CD14-positive monocyte (primary cell): ENCODE measurements around the gene MMP7. TPM values are rescaled to one million over a fixed set of nuclear protein-coding genes. Genes with fewer than 3 reads are reported as not detected.

Experiments used
- DNase-seq, 3 donors: peaks; one replicate each; pipeline ENCODE4 v3.0.0-alpha.2; 2011 to 2022
- H2AFZ ChIP-seq: 2 replicates; pipeline ENCODE4 v1.6.0; 2012; ENCODE audit warnings: mild to moderate bottlenecking, low read depth, low read length, inconsistent platforms; ENCODE audit not compliant: insufficient read depth, poor library complexity, severe bottlenecking
- H3K27ac ChIP-seq, 2 donors: 1 replicate in 1 of 2; 2 replicates in 1 of 2; pipeline ENCODE4 v1.5.1; 2012 to 2013; ENCODE audit warnings: low read length in 2 of 2, control low read depth in 1 of 2, inconsistent platforms in 1 of 2, low read depth in 1 of 2, mild to moderate bottlenecking in 1 of 2
- H3K27me3 ChIP-seq, 2 donors: one replicate each; pipeline versions ENCODE4 v1.6.0 to v1.6.1; 2011 to 2013; ENCODE audit warnings: low read length in 2 of 2; ENCODE audit not compliant: control insufficient read depth in 2 of 2, insufficient read depth in 2 of 2
- H3K36me3 ChIP-seq, 2 donors: replicated peaks in 1 of 2; 1 replicate in 1 of 2; 2 replicates in 1 of 2; pipeline versions ENCODE4 v1.5.1 to v1.6.1; 2012 to 2013; ENCODE audit warnings: low read length in 2 of 2, control low read depth in 1 of 2, inconsistent platforms in 1 of 2, mild to moderate bottlenecking in 1 of 2; ENCODE audit not compliant: insufficient read depth in 2 of 2, control insufficient read depth in 1 of 2
- H3K4me1 ChIP-seq, 2 donors: 1 replicate in 1 of 2; 2 replicates in 1 of 2; pipeline versions ENCODE4 v1.5.1 to v1.6.1; 2012 to 2013; ENCODE audit warnings: low read length in 2 of 2, control low read depth in 1 of 2, inconsistent platforms in 1 of 2, mild to moderate bottlenecking in 1 of 2, moderate library complexity in 1 of 2; ENCODE audit not compliant: insufficient read depth in 2 of 2, control insufficient read depth in 1 of 2
- H3K4me2 ChIP-seq: replicated peaks from 2 replicates; pipeline ENCODE3; 2012; ENCODE audit warnings: low read length, moderate library complexity, mild to moderate bottlenecking; ENCODE audit not compliant: poor library complexity, severe bottlenecking; ENCODE audit errors: extremely low read depth
- H3K4me3 ChIP-seq, 3 experiments: fragments of 200-600 bp in 1 of 3; sonication (generic) in 1 of 3; replicated peaks in 1 of 3; 1 replicate in 2 of 3; 2 replicates in 1 of 3; pipeline ENCODE4 v1.5.1; 2011 to 2013; ENCODE audit warnings: low read length in 3 of 3, mild to moderate bottlenecking in 3 of 3, control low read depth in 2 of 3, low read depth in 2 of 3, inconsistent platforms in 1 of 3, moderate library complexity in 1 of 3
- H3K79me2 ChIP-seq: 2 replicates; pipeline ENCODE4 v1.6.0; 2012; ENCODE audit warnings: mild to moderate bottlenecking, control low read depth, inconsistent platforms, low read length, moderate library complexity; ENCODE audit not compliant: insufficient read depth
- H3K9ac ChIP-seq: 2 replicates; pipeline ENCODE4 v1.6.0; 2017; ENCODE audit warnings: low read length, mild to moderate bottlenecking; ENCODE audit not compliant: insufficient read depth, poor library complexity, severe bottlenecking
- H3K9me3 ChIP-seq, 2 donors: replicated peaks in 1 of 2; 1 replicate in 1 of 2; 2 replicates in 1 of 2; pipeline versions ENCODE4 v1.5.1 to v1.6.1; 2012 to 2013; ENCODE audit warnings: low read length in 2 of 2, control low read depth in 1 of 2; ENCODE audit not compliant: control insufficient read depth in 1 of 2, insufficient read depth in 1 of 2
- H4K20me1 ChIP-seq: 2 replicates; pipeline ENCODE4 v1.6.0; 2012; ENCODE audit warnings: mild to moderate bottlenecking, low read length, control low read depth, moderate library complexity; ENCODE audit not compliant: insufficient read depth
- H3K27ac Mint-ChIP-seq, 7 donors: one replicate each; pipeline ENCODE4 v1.8.0; 2020; ENCODE audit warnings: mild to moderate bottlenecking in 7 of 7, mixed read lengths in 7 of 7, moderate library complexity in 6 of 7, inconsistent platforms in 2 of 7
- H3K27me3 Mint-ChIP-seq, 3 donors: one replicate each; pipeline ENCODE4 v1.8.0; 2021 to 2022; ENCODE audit warnings: low read depth in 3 of 3, mild to moderate bottlenecking in 3 of 3, mixed read lengths in 3 of 3, moderate library complexity in 3 of 3, inconsistent platforms in 1 of 3
- H3K36me3 Mint-ChIP-seq, 2 donors: one replicate each; pipeline ENCODE4 v1.8.0; 2020; ENCODE audit warnings: mixed read lengths in 2 of 2, inconsistent platforms in 1 of 2, mild to moderate bottlenecking in 1 of 2
- H3K4me1 Mint-ChIP-seq: one replicate; pipeline ENCODE4 v1.8.0; 2020; ENCODE audit warnings: mild to moderate bottlenecking, mixed read lengths
- H3K4me3 Mint-ChIP-seq, 2 donors: one replicate each; pipeline ENCODE4 v1.8.0; 2020; ENCODE audit warnings: mild to moderate bottlenecking in 2 of 2, mixed read lengths in 2 of 2, moderate library complexity in 1 of 2
- H3K9me3 Mint-ChIP-seq, 7 donors: one replicate each; pipeline ENCODE4 v1.8.0; 2020 to 2022; ENCODE audit warnings: mixed read lengths in 7 of 7, mild to moderate bottlenecking in 6 of 7, moderate library complexity in 6 of 7, inconsistent platforms in 2 of 7
- CTCF ChIP-seq: fragments of 200-600 bp; IDR thresholded peaks from one replicate; pipeline ENCODE4 v1.8.0; 2022; ENCODE audit warnings: antibody characterized with exemption, mild to moderate bottlenecking
- WGBS: methylation state at CpG from one replicate; pipeline ENCODE4 v1.1.5; 2013; ENCODE audit warnings: missing lambda C conversion rate; ENCODE audit not compliant: insufficient coverage; 5-methylcytosine and 5-hydroxymethylcytosine counted together
- intact Hi-C, 2 donors: fragments of 100-400 bp; cut with micrococcal nuclease; formaldehyde crosslinking; loops; one replicate each; pipeline versions ENCODE4 v1.15.0 to v1.15.1; 2023
- polyA plus RNA-seq, 3 donors: library from polyadenylated mRNA; depleted of rRNA in 1 of 3; unstranded in 2 of 3; stranded (reverse) in 1 of 3; fragments of 300-500 nt in 2 of 3; fragments of >200 nt in 1 of 3; fragmentation: Illumina TruSeq in 2 of 3; gene quantifications; 1 replicate in 2 of 3; 2 replicates in 1 of 3; pipeline ENCODE4 v1.2.3, GENCODE V29; 2012 to 2021

The MMP7 gene
- polyA plus RNA-seq, 3 donors = not detected

- Histone ChIP-seq H3K4me2 (no peak overlapping the region), H3K9ac (no peak overlapping the region), H3K9me3 (no peaks in the 10 kb centered on the region), H3K4me3 (no peak overlapping the region), H3K79me2 (no peaks in the 10 kb centered on the region), H3K27me3 (no peaks in the 10 kb centered on the region), H4K20me1 (no peaks in the 10 kb centered on the region), H3K36me3 (no peaks in the 10 kb centered on the region), H3K4me1 (peaks cover 0 to 3% of the 10 kb centered on the region in 2 donors), H2AFZ (no peak overlapping the region), H3K27ac (no peak overlapping the region)
- Mint-ChIP-seq H3K9me3 (peaks cover 0 to 4% (median 0%) of the 10 kb centered on the region in 7 donors), H3K4me1 (peaks cover 12% of the 10 kb centered on the region), H3K27ac (no peak overlapping the region), H3K27me3 (peaks cover 0 to 3% (median 3%) of the 10 kb centered on the region in 3 donors), H3K36me3 (no peaks in the 10 kb centered on the region), H3K4me3 (no peak overlapping the region)
- no CpG with 5 or more reads among the region's 5 CpGs for WGBS
- TF ChIP-seq CTCF = no peak
- intact Hi-C loops = loop anchor here (10.0 kb wide), 1 partner anchor 205 kb away; no protein-coding TSS in a partner anchor
- DNase-seq = peak in 1 of 3 donors; percentile 11
Measured at GRCh38 chr11:102489186-102490145, 41.1 kb downstream of the MMP7 start.

GRCh38 chr11:102488208-102488607, 42.3 kb downstream of the MMP7 start:
- peaks cover 12% of the 10 kb centered on the region for H3K4me1 Mint-ChIP-seq
- H3K27ac Mint-ChIP-seq = no peak overlapping the region
- Histone ChIP-seq H3K4me2 (no peak overlapping the region), H4K20me1 (no peaks in the 10 kb centered on the region), H3K27ac (no peak overlapping the region), H3K4me3 (no peak overlapping the region), H3K27me3 (no peaks in the 10 kb centered on the region), H3K79me2 (no peaks in the 10 kb centered on the region), H3K36me3 (no peaks in the 10 kb centered on the region), H2AFZ (no peak overlapping the region), H3K4me1 (peaks cover 0 to 3% of the 10 kb centered on the region in 2 donors), H3K9me3 (no peaks in the 10 kb centered on the region), H3K9ac (no peak overlapping the region)
- no peak for DNase-seq
- TF ChIP-seq CTCF = no peak
- peaks cover 0 to 3% (median 2%) of the 10 kb centered on the region in 3 donors for H3K27me3 Mint-ChIP-seq
- H3K4me3 Mint-ChIP-seq = no peak overlapping the region
- intact Hi-C loops = no loop called here
- peaks cover 0 to 4% (median 0%) of the 10 kb centered on the region in 7 donors for H3K9me3 Mint-ChIP-seq
- 94% methylated on average over 3 of the region's 3 CpGs for WGBS
- no peaks in the 10 kb centered on the region for H3K36me3 Mint-ChIP-seq
